Kidney epithelial cell (primary cell): Measurements from ENCODE around the gene CUX1. TPM values are rescaled to one million over a fixed set of nuclear protein-coding genes. Genes with fewer than 3 reads are reported as not detected.

ENCODE experiments used
- DNase-seq: peaks from one replicate; pipeline ENCODE4 v3.0.0-alpha.2; 2010; ENCODE audit warnings: low read depth
- H3K27me3 ChIP-seq: 2 replicates; pipeline ENCODE4 v1.6.0; 2011; ENCODE audit warnings: low read length; ENCODE audit not compliant: control insufficient read depth, insufficient read depth
- H3K36me3 ChIP-seq: 2 replicates; pipeline ENCODE4 v1.5.1; 2011; ENCODE audit warnings: low read length; ENCODE audit not compliant: control insufficient read depth, insufficient read depth
- H3K4me3 ChIP-seq: 2 replicates; pipeline ENCODE4 v1.5.1; 2011; ENCODE audit warnings: low read depth, mild to moderate bottlenecking, control low read depth, low read length
- total RNA-seq: library from RNA; depleted of rRNA; stranded (reverse); fragments of >200 nt; gene quantifications from 2 replicates; pipeline ENCODE4 v1.2.3, GENCODE V29; 2015
- TF ChIP-seq, protein P1 (sequence below): IDR thresholded peaks from 2 replicates; pipeline ENCODE4 v1.5.1; 2011; ENCODE audit warnings: mild to moderate bottlenecking, moderate library complexity, low read length, control low read depth, inconsistent platforms; ENCODE audit not compliant: insufficient read depth, poor library complexity, severe bottlenecking

Gene CUX1
- total RNA-seq, 1 donor from 2014 or later = 56.7 TPM

DNA sequence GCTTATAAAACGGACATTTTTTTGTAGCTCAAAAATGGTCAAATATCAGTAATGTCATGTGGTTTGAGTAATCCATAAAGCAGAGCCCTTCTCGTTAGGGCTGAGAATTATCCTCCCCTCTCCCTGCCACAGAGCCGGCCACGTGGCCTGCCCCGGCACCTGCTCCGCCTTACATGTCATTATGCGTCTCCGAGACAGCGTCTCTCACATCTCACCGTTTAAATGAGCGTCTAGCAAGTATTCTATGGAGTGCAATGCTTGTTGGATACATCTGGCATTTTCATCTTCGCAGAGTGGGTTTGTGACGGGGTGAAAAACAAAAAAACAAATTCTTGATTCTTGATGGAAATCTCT is 86.1 kb downstream of the CUX1 start:
- H3K4me3 ChIP-seq = no peak overlapping the region
- no peak for DNase-seq
- no peaks in the 10 kb centered on the region for H3K36me3 ChIP-seq
- H3K27me3 ChIP-seq = no peaks in the 10 kb centered on the region
- TF ChIP-seq, protein P1, sequence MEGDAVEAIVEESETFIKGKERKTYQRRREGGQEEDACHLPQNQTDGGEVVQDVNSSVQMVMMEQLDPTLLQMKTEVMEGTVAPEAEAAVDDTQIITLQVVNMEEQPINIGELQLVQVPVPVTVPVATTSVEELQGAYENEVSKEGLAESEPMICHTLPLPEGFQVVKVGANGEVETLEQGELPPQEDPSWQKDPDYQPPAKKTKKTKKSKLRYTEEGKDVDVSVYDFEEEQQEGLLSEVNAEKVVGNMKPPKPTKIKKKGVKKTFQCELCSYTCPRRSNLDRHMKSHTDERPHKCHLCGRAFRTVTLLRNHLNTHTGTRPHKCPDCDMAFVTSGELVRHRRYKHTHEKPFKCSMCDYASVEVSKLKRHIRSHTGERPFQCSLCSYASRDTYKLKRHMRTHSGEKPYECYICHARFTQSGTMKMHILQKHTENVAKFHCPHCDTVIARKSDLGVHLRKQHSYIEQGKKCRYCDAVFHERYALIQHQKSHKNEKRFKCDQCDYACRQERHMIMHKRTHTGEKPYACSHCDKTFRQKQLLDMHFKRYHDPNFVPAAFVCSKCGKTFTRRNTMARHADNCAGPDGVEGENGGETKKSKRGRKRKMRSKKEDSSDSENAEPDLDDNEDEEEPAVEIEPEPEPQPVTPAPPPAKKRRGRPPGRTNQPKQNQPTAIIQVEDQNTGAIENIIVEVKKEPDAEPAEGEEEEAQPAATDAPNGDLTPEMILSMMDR = no peak

DNA sequence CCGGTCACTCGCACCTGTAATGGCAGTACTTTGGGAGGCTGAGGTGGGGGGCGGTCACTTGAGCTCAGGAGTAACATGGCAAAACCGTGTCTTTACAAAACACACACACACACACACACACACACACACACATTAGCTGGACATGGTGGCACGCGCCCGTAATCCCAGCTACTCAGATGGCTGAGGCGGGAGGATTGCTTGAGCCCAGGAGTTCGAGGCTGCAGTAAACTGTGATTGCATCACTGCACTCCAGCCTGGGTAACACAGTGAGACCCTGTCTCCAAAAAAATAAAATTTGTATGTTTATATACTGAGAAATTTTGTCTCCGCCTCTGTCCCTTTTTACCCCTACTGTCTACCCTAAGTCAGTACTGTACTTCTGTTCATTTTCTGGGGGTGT is 86.6 kb downstream of the CUX1 start:
- H3K27me3 ChIP-seq = no peaks in the 10 kb centered on the region
- no peak overlapping the region for H3K4me3 ChIP-seq
- TF ChIP-seq, protein P1 = no peak

DNA sequence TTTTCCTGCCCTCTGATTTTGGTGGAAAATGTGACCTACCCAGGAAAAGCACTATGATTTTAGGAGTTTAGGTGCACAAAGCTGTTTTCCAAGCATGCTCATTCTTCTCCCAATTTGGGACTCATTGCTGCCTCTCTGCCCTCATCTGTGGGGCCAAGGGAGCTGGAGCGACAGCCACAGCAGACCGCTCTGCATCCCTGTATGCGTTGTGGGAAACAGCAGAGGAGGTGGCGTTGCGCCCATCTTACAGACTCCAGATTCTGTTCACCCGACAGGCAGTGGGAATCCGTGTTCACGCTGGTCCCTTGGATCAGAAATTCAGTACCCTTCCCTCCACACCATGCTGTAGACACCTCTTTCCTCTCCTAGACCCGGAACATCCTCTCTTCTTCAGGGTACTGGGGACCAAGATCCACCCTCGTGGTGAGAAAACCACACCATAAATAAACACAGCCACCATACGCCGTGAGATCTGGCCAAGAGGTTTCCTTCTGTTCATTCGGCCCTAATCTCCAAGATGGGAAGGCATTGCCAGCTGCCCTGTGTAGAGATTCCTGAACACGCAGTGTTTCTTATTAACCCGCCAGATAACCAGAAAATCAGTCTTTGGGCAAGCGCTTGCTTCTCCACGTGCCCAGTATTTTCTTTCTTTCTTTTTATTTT is 87.9 kb downstream of the CUX1 start:
- Histone ChIP-seq H3K27me3 (no peaks in the 10 kb centered on the region), H3K36me3 (no peaks in the 10 kb centered on the region), H3K4me3 (no peak overlapping the region)
- TF ChIP-seq, protein P1 = no peak
- DNase-seq = no peak

More for the DNA sequence above, 86.6 kb downstream of the CUX1 start:
- no peaks in the 10 kb centered on the region for H3K36me3 ChIP-seq
- DNase-seq = no peak

DNA sequence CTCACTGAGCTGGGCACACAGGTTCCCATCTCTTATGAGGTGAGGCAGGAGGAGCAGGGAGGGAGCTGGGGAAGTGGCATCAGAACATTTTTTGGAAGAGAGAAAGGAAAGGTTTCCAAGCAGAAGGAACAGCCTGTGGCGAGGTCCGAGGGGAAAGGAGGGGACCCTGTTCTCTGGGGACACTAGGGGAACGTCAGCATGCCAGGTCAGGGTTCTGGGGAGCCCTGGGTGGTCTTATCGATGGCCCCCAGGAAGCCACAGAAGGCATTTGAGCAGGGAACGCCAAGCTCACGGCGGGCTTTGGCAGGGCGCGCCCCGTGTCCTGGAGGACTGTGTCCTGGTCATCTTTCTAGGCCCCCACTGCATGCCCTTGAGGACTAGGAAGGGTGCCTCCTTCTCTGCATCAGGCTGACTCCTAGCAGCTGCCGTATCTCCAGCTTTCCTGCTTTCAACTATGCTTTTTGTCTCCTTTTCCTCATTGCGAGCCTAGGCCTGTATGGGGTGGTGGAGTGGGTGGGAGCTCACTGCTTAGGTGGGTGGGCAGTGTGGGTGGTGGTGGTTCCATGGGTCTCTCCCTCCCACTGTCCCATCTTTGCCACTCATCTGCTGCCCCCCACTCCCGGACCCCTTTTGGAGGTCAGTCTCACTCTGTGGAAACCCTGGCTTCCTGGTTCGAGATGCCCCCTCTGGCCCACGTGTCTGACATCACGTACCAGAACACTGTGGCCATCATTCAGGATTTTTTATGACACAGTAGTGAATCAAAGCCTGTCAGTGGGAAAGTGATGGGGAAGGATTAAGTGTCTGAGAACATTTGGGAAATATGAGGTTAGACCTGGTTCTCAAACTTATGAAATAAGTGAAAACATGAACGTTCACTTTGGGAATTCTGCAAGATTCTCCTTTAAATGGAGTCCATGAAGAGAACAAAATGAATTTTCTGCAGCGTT is 89.1 kb downstream of the CUX1 start:
- no peak overlapping the region for H3K4me3 ChIP-seq
- H3K36me3 ChIP-seq = no peaks in the 10 kb centered on the region
- TF ChIP-seq, protein P1 = no peak
- DNase-seq = no peak
- no peaks in the 10 kb centered on the region for H3K27me3 ChIP-seq

DNA sequence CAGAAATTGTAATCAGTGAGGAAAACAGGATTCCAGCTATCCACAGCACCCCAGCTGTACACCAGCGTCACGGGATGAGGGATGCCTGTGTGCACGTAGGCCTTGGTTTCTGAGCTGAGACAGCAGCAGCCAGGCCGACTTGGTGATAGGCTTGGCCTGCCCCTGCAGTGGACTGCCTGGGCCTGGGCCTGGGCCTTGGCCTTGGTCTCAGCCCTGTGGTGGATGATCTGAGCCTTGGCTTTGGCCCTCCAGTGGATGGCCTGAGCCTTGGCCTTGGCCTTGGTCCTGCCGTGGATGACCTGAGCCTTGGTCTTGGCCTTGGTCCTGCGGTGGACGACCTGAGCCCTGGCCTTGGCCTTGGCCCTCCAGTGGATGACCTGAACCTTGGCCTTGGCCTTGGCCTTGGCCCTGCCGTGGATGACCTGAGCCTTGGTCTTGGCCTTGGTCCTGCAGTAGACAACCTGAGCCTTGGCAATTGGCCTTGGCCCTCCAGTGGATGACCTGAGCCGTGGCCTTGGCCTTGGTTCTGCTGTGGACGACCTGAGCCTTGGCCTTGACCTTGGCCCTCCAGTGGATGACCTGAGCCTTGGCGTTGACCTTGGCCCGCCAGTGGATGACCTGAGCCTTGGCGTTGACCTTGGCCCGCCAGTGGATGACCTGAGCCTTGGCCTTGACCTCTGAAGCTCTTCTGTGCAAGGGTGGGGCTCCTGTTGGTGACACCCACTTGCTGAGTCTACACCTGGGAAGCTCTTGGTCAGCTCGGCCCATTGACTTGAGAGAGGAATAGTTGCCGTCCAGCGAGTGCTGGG is 93.8 kb downstream of the CUX1 start:
- no peak overlapping the region for H3K4me3 ChIP-seq
- no peaks in the 10 kb centered on the region for H3K27me3 ChIP-seq
- TF ChIP-seq, protein P1 = no peak
- no peaks in the 10 kb centered on the region for H3K36me3 ChIP-seq
- no peak for DNase-seq
